Chondrocyte (in vitro differentiated cells): ENCODE results near the gene IFFO2. TPM values are rescaled to one million over a fixed set of nuclear protein-coding genes. Genes with fewer than 3 reads are reported as not detected.

Experiments used
- DNase-seq: peaks from one replicate; pipeline ENCODE4 v3.0.0; 2021; ENCODE audit warnings: mixed read lengths, low spot score
- H3K27ac Mint-ChIP-seq: one replicate; pipeline ENCODE4 v1.8.0; 2021; ENCODE audit warnings: mild to moderate bottlenecking, moderate library complexity, mixed read lengths; ENCODE audit not compliant: unreplicated experiment
- H3K27me3 Mint-ChIP-seq: 2 replicates; pipeline ENCODE4 v1.8.0; 2021; ENCODE audit warnings: low read depth, mixed read lengths
- H3K36me3 Mint-ChIP-seq: 2 replicates; pipeline ENCODE4 v1.8.0; 2021; ENCODE audit warnings: low read depth, mixed read lengths
- H3K4me1 Mint-ChIP-seq: 2 replicates; pipeline ENCODE4 v1.8.0; 2021; ENCODE audit warnings: low read depth, mild to moderate bottlenecking, mixed read lengths
- H3K4me3 Mint-ChIP-seq: one replicate; pipeline ENCODE4 v1.8.0; 2021; ENCODE audit warnings: mild to moderate bottlenecking, moderate library complexity, mixed read lengths; ENCODE audit not compliant: unreplicated experiment
- H3K9me3 Mint-ChIP-seq: 2 replicates; pipeline ENCODE4 v1.8.0; 2021; ENCODE audit warnings: low read depth, mixed read lengths
- CTCF ChIP-seq: fragments of 200-600 bp; sonication (generic); IDR thresholded peaks from 2 replicates; pipeline ENCODE4 v1.5.0; 2021; ENCODE audit warnings: antibody characterized with exemption, mild to moderate bottlenecking, moderate library complexity
- total RNA-seq: library from RNA; stranded (reverse); gene quantifications from 3 replicates; pipeline ENCODE4 v1.2.1, GENCODE V29; 2021

The IFFO2 gene
- total RNA-seq, 1 donor from 2014 or later = 18.9 TPM

DNA sequence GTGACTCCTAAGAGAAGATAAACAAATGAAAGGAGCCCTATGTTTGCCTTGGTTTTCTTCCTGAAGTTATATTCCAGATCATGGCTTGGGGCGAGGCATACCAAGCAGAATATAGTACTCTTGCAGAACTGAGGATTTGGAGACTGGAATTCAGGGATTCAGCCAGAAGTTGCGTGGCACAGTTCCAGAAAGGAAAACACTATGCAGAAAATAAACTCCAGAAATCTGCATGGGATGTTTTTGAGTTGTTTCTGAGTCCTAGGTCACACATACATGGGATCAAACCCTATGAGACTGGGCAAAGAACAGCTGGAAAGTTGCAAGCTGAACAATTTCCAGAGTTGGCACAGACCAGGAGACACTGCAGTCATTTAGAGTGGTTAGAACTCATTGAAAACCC lies 42.9 kb upstream of the IFFO2 start:
- H3K4me1 Mint-ChIP-seq = peaks cover 21% of the 10 kb centered on the region
- peak overlapping the region; percentile 15 for H3K27ac Mint-ChIP-seq
- H3K4me3 Mint-ChIP-seq = no peak overlapping the region
- peaks cover 3% of the 10 kb centered on the region for H3K27me3 Mint-ChIP-seq
- peaks cover 7% of the 10 kb centered on the region for H3K36me3 Mint-ChIP-seq
- peaks cover 24% of the 10 kb centered on the region for H3K9me3 Mint-ChIP-seq
- DNase-seq = no peak
- no peak for TF ChIP-seq CTCF

- no peak for TF ChIP-seq CTCF
- DNase-seq = no peak
- Mint-ChIP-seq H3K4me3 (no peak overlapping the region), H3K27ac (no peak overlapping the region), H3K4me1 (peaks cover 21% of the 10 kb centered on the region), H3K27me3 (peaks cover 2% of the 10 kb centered on the region), H3K9me3 (peaks cover 19% of the 10 kb centered on the region), H3K36me3 (peaks cover 7% of the 10 kb centered on the region)
Measured at GRCh38 chr1:18998016-18998724, 41.7 kb upstream of the IFFO2 start.

DNA sequence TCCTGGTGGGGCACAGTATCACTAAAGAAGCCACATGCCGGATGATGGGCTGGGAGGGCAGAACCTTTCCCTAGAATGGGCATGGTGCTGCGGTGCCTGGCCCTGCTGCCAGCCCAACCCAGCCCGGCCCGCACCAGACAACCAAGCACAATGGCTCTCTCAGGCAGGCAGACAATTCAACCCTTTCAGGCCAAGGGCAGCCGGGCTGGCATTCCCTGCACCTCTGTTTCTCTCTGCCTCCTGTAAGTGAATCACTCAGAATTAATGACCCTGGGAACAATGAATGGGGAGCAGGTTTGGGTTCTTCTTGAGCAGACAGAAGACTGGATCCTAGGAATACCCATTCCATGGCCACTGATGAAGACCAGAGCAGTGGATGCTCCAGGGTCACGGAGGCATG lies 41.0 kb upstream of the IFFO2 start:
- H3K9me3 Mint-ChIP-seq = peaks cover 17% of the 10 kb centered on the region
- H3K27ac Mint-ChIP-seq = no peak overlapping the region
- H3K27me3 Mint-ChIP-seq = peaks cover 2% of the 10 kb centered on the region
- DNase-seq = no peak
- no peak overlapping the region for H3K4me3 Mint-ChIP-seq
- peaks cover 21% of the 10 kb centered on the region for H3K4me1 Mint-ChIP-seq
- no peak for TF ChIP-seq CTCF
- peaks cover 7% of the 10 kb centered on the region for H3K36me3 Mint-ChIP-seq

- H3K36me3 Mint-ChIP-seq = peaks cover 5% of the 10 kb centered on the region
- no peak for TF ChIP-seq CTCF
- DNase-seq = no peak
- H3K27ac Mint-ChIP-seq = no peak overlapping the region
- H3K27me3 Mint-ChIP-seq = peaks cover 2% of the 10 kb centered on the region
- H3K9me3 Mint-ChIP-seq = peaks cover 17% of the 10 kb centered on the region
- peaks cover 21% of the 10 kb centered on the region for H3K4me1 Mint-ChIP-seq
- H3K4me3 Mint-ChIP-seq = no peak overlapping the region
Measured at GRCh38 chr1:18996548-18997177, 40.2 kb upstream of the IFFO2 start.

DNA sequence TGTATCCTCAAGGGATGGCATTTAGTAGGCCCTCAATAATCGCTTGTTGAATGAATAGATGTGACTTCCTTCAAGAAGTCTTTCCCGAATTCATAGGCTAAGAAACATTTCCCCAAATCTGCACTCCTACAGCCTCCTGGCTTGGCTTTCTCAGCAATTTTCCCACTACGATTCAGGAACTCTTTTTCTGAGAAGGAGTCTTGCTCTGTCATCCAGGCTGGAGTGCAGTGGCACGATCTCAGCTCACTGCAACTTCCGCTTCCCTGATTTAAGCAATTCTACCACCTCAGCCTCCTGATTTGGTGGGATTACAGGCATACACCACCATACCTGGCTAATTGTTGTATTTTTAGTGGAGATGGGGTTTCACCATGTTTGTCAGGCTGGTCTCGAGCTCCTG lies 37.9 kb upstream of the IFFO2 start:
- Mint-ChIP-seq H3K36me3 (no peaks in the 10 kb centered on the region), H3K27me3 (peaks cover 2% of the 10 kb centered on the region), H3K27ac (no peak overlapping the region), H3K9me3 (peaks cover 3% of the 10 kb centered on the region), H3K4me1 (peaks cover 11% of the 10 kb centered on the region), H3K4me3 (no peak overlapping the region)
- DNase-seq = no peak
- no peak for TF ChIP-seq CTCF
